NK-92 (cell line): Measurements from ENCODE around the gene FAF2.
"Not testable (repeated sequence)": the region's sequence is repeated elsewhere in the genome, so short reads cannot be mapped to it uniquely, and the experiment has no call there.

Source experiments
- DNase-seq: peaks from one replicate; lab custom pipeline; 2025; ENCODE audit not compliant: unreplicated experiment; lab: John Stamatoyannopoulos, UW

Gene FAF2

GRCh38 chr5:176454724-176455394 lies 6.7 kb downstream of the FAF2 start:
- DNase-seq: no peak

GRCh38 chr5:176458904-176459561 lies 10.8 kb downstream of the FAF2 start:
- no peak for DNase-seq

DNA sequence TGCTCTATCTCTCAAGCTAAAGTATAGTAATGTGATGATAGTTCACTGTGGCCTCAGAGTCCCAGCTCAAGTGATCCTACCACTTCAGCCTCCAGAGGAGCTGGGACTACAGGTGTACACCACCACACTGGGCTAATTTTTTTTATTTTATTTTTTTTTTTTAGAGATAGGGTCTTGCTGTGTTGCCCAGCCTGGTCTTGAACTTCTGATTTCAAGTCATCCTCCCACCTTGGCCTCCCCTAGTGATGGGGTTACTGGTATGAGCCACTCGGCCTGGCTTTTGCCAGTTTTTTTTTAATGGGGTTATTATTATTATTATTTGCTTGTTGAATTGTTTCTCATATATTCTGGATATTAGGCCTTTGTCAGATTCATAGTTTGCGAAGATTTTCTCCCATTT lies 13.2 kb downstream of the FAF2 start:
- DNase-seq: no peak

DNA sequence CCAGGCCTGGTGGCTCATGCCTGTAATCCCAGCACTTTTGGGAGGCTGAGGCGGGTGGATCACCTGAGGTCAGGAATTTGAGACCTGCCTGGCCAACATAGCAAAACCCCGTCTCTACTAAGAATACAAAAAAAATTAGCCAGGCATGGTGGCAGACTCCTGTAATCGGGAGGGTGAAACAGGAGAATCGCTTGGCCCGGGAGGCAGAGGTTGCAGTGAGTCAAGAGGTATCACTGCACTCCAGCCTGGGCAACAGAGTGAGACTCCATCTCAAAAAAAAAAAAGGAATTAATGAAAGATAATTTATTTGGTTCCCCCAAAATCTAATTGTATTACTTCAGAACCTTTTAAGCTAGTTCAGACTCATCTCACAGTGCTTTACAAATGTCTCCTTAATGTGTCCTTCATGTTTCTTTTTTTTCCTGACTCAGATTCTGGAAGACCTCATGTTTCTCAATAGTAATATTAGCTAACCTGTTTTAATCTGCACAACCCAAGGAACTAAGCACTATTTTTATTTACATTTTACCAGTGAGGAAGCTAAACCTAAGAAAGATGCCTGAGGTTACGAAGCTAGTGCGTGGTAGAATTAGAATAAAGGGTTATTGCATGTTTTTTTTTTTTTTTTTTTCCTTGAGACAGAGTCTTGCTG lies 15.1 kb downstream of the FAF2 start:
- no peak for DNase-seq

- no peak for DNase-seq
These were observed 18.2 kb downstream of the FAF2 start for GRCh38 chr5:176466245-176466871.

GRCh38 chr5:176469296-176469695 lies 21.1 kb downstream of the FAF2 start:
- DNase-seq: no peak

DNA sequence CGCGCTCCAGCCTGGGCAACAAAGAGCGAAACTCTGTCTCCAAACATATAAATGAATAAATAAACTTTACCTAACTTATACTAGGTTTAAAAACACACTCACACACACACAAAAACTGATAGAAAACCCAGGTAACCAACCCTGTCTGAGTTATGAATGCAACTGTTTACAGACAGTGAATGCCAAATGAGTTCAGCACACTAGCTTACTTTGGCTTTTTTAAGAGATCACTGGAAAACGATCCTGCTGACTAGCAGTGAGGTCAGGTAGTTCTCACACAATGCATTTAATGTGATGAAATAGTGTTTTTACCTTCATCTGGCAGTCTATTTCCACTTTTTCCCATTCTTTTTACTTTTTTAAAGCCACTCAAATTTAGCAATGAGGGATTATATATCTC lies 22.4 kb downstream of the FAF2 start:
- DNase-seq: no peak

GRCh38 chr5:176471098-176471497 lies 22.9 kb downstream of the FAF2 start:
- no peak for DNase-seq

DNA sequence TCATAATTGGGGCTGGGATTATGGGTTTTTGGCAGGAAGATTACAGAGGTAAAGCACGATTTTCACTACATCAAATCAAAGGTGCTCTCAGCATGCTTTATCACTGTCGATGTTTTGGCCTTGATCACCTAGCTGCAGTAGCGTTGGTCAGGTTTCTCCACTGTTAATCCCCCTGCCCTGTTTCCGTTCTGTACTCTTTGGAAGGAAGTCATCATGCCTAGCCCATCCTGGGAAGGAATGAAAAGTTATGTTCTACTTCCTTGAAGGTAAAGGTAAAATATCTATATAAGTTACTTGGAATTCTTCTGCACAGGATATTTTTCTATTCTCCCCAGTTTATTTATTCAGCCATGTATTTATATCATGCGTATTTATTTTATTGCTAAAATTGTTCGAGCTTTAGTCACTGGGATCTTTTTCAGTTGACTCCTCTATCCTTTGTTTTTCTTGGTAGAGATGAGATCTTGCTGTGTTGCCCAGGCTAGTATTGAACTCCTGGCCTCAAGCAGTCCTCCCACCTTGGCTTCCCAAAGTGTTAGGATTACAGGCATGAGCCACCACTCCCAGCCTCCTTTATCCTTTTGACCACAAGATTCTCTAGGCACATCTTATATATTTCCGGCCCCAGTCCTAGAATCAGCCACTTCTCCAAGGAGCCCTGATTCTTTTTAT lies 25.3 kb downstream of the FAF2 start:
- DNase-seq: no peak

GRCh38 chr5:176474476-176474875 lies 26.3 kb downstream of the FAF2 start:
- DNase-seq: no peak

DNA sequence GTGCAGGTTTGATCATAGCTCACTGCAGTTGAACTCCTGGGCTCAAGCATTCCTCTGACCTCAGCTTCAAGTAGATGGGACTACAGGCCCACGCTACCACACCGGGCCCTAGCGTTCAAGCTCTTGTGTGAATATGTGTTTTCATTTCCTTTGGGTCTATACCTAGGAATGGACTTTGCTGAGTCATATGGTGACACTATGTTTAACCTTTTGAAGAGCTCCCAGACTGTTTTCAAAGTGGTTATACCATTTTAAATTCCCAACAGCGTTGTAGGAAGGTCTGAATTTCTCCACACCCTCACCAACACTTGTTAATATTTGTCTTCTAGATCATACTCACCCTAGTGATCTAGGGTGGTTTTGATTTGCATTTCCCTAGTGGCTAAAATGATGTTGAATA lies 33.5 kb downstream of the FAF2 start:
- no peak for DNase-seq

GRCh38 chr5:176485176-176485575 lies 37.0 kb downstream of the FAF2 start:
- no peak for DNase-seq

- DNase-seq: no peak
These were observed 38.1 kb downstream of the FAF2 start for GRCh38 chr5:176486189-176486757.

- not testable (repeated sequence) for DNase-seq
These were observed 39.0 kb downstream of the FAF2 start for GRCh38 chr5:176487160-176487559.

GRCh38 chr5:176489077-176489476 lies 40.9 kb downstream of the FAF2 start:
- DNase-seq: no peak

- no peak for DNase-seq
These were observed 42.1 kb downstream of the FAF2 start for GRCh38 chr5:176490301-176490700.

GRCh38 chr5:176491101-176491502 lies 42.9 kb downstream of the FAF2 start:
- DNase-seq: no peak

GRCh38 chr5:176491901-176492300 lies 43.7 kb downstream of the FAF2 start:
- DNase-seq: no peak

DNA sequence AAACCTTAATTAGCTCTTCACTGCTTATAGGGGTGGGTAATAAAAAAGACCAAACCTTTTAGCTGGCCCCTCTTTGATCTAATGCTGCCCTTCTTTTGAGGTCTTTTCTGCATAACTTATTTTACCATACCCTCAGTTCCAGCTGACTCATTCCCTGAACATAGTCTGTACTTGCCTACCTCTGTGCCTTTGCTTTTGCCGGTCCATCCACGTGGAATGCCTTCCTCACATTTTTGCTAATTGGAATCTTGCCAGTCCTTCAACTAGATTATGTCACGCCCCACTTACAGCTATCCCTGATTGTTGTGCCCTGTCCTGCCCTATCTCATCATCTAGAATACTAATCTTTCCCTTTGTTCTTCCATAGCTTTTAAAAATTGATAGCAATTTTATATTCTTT lies 44.2 kb downstream of the FAF2 start:
- no peak for DNase-seq

DNA sequence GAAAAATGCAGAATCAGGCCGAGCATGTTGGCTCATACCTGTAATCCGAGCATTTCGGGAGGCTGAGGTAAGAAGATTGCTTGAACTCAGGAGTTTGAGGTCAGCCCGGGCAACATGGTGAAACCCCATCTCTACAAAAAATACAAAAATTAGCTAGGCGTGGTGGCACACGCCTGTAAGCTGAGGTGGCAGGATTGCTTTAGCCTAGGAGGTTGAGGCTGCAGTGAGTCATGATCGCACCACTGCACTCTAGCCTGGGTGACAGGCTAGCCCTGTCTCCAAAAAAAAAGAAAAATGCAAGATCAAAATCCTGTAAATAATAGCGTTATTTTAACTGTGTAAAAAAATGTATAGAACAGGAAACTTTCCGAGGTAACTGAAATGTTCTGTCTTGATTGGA lies 49.7 kb downstream of the FAF2 start:
- DNase-seq: no peak

GRCh38 chr5:176499273-176499672 lies 51.1 kb downstream of the FAF2 start:
- no peak for DNase-seq
